Mucosa of descending colon (tissue), 3 donors: ENCODE measurements around the gene RNF38. TPM values are rescaled to one million over a fixed set of nuclear protein-coding genes. Genes with fewer than 3 reads are reported as not detected.

Source experiments
- ATAC-seq: fragments of 200-7000 bp; cut with Tn5 transposase; one replicate; pipeline ENCODE4 v1.9.1; 2020; ENCODE audit warnings: mild to moderate bottlenecking, moderate library complexity
- DNase-seq, 3 donors: peaks; one replicate each; pipeline ENCODE4 v3.0.0-alpha.2; 2020
- H3K36me3 ChIP-seq: fragments of 200-600 bp; one replicate; pipeline ENCODE4 v1.8.0; 2021; ENCODE audit warnings: low read depth, mild to moderate bottlenecking
- H3K4me1 ChIP-seq: fragments of 200-600 bp; one replicate; pipeline ENCODE4 v1.8.0; 2021; ENCODE audit warnings: low read depth, mild to moderate bottlenecking
- H3K4me3 ChIP-seq: fragments of 200-600 bp; one replicate; pipeline ENCODE4 v1.8.0; 2021; ENCODE audit warnings: mild to moderate bottlenecking
- H3K9me3 ChIP-seq: fragments of 200-600 bp; one replicate; pipeline ENCODE4 v1.8.0; 2021; ENCODE audit warnings: mild to moderate bottlenecking
- CTCF ChIP-seq: fragments of 200-600 bp; IDR thresholded peaks from one replicate; pipeline ENCODE4 v1.8.0; 2022; ENCODE audit warnings: antibody characterized with exemption, mild to moderate bottlenecking
- intact Hi-C, 2 donors: fragments of 100-400 bp; cut with DNase I in 1 of 2; cut with micrococcal nuclease in 1 of 2; formaldehyde crosslinking; loops; one replicate each; pipeline versions ENCODE4 v1.11.0 to v1.11.1; 2022; cut with DNase I, micrococcal nuclease
- total RNA-seq, 3 donors: library from RNA; stranded (reverse); fragmentation: NEBNext Ultra II Directional in 2 of 3; extraction: Animal tissue kit (Norgen Biotek cat#: 25700) in 2 of 3; gene quantifications; one replicate each; pipeline versions ENCODE4 v1.2.1 to v1.2.4, GENCODE V29; 2021 to 2023
- donor health status: DM: no; HTN: no; CAD: no; lungs with moderate emphysema.
- donor health status: DM: no; HTN: no; CAD: no.
- donor health status: DM: no; HTN: yes; CAD: no.

Gene RNF38
- total RNA-seq, 3 donors from 2014 or later: 31.8 to 69.7 (median 43.1) TPM

- H3K4me1 ChIP-seq: no peaks in the 10 kb centered on the region
- H3K4me3 ChIP-seq: no peak overlapping the region
- intact Hi-C loops: no loop called here
- H3K36me3 ChIP-seq: no peaks in the 10 kb centered on the region
- no peaks in the 10 kb centered on the region for H3K9me3 ChIP-seq
- ATAC-seq (no peak), DNase-seq (no peak)
- TF ChIP-seq CTCF: no peak
Measured at GRCh38 chr9:36358486-36358885, 41.6 kb downstream of the RNF38 start.

- DNase-seq (no peak), ATAC-seq (no peak)
- intact Hi-C loops: no loop called here
- no peaks in the 10 kb centered on the region for H3K9me3 ChIP-seq
- no peaks in the 10 kb centered on the region for H3K36me3 ChIP-seq
- no peak overlapping the region for H3K4me3 ChIP-seq
- H3K4me1 ChIP-seq: no peaks in the 10 kb centered on the region
- TF ChIP-seq CTCF: no peak
Measured at GRCh38 chr9:36357639-36358038, 42.4 kb downstream of the RNF38 start.

- ATAC-seq (no peak), DNase-seq (no peak)
- Histone ChIP-seq H3K9me3 (no peaks in the 10 kb centered on the region), H3K4me1 (no peaks in the 10 kb centered on the region), H3K4me3 (no peak overlapping the region), H3K36me3 (peaks cover 9% of the 10 kb centered on the region)
- intact Hi-C loops: no loop called here
- TF ChIP-seq CTCF: no peak
Measured at GRCh38 chr9:36346569-36346968, 53.5 kb downstream of the RNF38 start.

- intact Hi-C loops: no loop called here
- ATAC-seq (no peak), DNase-seq (no peak)
- Histone ChIP-seq H3K4me1 (no peaks in the 10 kb centered on the region), H3K36me3 (peaks cover under 1% of the 10 kb centered on the region), H3K9me3 (no peaks in the 10 kb centered on the region), H3K4me3 (no peak overlapping the region)
- no peak for TF ChIP-seq CTCF
Measured at GRCh38 chr9:36345103-36345846, 54.8 kb downstream of the RNF38 start.

- H3K36me3 ChIP-seq: no peaks in the 10 kb centered on the region
- no peak for ATAC-seq
Measured at GRCh38 chr9:36341936-36342577, 58.0 kb downstream of the RNF38 start.

More at GRCh38 chr9:36341936-36342577, 58.0 kb downstream of the RNF38 start:
- DNase-seq: no peak
- Histone ChIP-seq H3K4me1 (no peaks in the 10 kb centered on the region), H3K4me3 (no peak overlapping the region), H3K9me3 (no peaks in the 10 kb centered on the region)
- no peak for TF ChIP-seq CTCF
- intact Hi-C loops: no loop called here
